Measurements from ENCODE around the gene DGCR8. TPM values are rescaled to one million over a fixed set of nuclear protein-coding genes. Genes with fewer than 3 reads are reported as not detected.

Gene DGCR8
- total RNA-seq, 1 donor from 2014 or later: 29.0 TPM

DNA sequence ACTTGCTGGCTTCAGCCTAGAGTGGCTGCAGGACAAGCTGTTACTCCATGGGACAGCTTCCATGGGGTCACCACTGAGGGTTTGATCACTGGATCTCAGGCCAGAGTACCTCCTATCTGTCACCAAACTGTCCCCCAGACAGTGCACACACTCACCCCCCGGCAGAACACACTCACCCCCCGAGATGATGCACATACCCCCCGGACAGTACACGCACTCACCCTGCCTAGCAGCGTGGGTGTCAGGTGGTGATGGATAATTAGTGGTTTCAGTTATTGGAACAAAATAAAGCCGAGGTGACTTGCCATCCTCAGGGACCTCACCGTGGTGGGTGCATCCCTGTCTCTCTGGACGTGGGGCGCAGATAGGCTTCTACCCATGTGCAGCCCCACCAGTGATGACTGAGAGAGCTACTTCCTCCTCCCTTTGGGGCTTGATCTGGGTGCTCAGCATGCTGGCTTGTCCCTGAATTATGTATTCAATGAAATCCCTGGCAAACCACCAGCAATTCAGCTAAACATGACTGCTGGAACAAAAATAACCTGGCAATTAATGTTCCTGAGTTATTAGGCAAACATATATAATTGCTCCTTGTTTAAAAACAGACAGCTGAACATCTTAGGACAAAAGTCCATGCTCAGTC, 40.2 kb upstream of the DGCR8 start:
- H3K36me3 ChIP-seq (ENCODE audit: insufficient read depth, low read length): no peaks in the 10 kb centered on the region
- H3K9me3 ChIP-seq (ENCODE audit: insufficient read depth, low read depth, low read length): no peaks in the 10 kb centered on the region
- H3K4me2 ChIP-seq (ENCODE audit: low read length): no peak overlapping the region
- no peak overlapping the region for H3K9ac ChIP-seq (ENCODE audit: low read length)
- Mint-ChIP-seq H3K36me3 (ENCODE audit: low read depth, unreplicated experiment) (peaks cover 28% of the 10 kb centered on the region), H3K27me3 (ENCODE audit: low read depth, unreplicated experiment) (no peaks in the 10 kb centered on the region), H3K4me3 (ENCODE audit: unreplicated experiment) (no peak overlapping the region), H3K9me3 (ENCODE audit: unreplicated experiment) (no peaks in the 10 kb centered on the region), H3K27ac (ENCODE audit: unreplicated experiment) (no peak overlapping the region), H3K4me1 (ENCODE audit: low read depth, unreplicated experiment) (no peaks in the 10 kb centered on the region)
- no peak for DNase-seq (ENCODE audit: low read depth)
- H3K79me2 ChIP-seq (ENCODE audit: insufficient read depth, low read length): no peaks in the 10 kb centered on the region
- H3K4me1 ChIP-seq (ENCODE audit: insufficient read depth, low read length): no peaks in the 10 kb centered on the region
- no peak overlapping the region for H3K27ac ChIP-seq (ENCODE audit: low read depth, low read length)
- TF ChIP-seq EZH2 (IDR thresholded peaks at IDR 0.05; ENCODE audit: insufficient read depth, low read length): no peak
- TF ChIP-seq, protein P1, sequence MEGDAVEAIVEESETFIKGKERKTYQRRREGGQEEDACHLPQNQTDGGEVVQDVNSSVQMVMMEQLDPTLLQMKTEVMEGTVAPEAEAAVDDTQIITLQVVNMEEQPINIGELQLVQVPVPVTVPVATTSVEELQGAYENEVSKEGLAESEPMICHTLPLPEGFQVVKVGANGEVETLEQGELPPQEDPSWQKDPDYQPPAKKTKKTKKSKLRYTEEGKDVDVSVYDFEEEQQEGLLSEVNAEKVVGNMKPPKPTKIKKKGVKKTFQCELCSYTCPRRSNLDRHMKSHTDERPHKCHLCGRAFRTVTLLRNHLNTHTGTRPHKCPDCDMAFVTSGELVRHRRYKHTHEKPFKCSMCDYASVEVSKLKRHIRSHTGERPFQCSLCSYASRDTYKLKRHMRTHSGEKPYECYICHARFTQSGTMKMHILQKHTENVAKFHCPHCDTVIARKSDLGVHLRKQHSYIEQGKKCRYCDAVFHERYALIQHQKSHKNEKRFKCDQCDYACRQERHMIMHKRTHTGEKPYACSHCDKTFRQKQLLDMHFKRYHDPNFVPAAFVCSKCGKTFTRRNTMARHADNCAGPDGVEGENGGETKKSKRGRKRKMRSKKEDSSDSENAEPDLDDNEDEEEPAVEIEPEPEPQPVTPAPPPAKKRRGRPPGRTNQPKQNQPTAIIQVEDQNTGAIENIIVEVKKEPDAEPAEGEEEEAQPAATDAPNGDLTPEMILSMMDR (IDR thresholded peaks at IDR 0.05; ENCODE audit: insufficient read depth, low read depth, low read length): no peak
- H3K4me3 ChIP-seq (ENCODE audit: insufficient read depth, low read depth, low read length): no peak overlapping the region
- H2AFZ ChIP-seq (ENCODE audit: low read depth, low read length): no peak overlapping the region
- no peaks in the 10 kb centered on the region for H3K27me3 ChIP-seq (ENCODE audit: insufficient read depth, low read length)
- no peak for FAIRE-seq
- peaks cover 33% of the 10 kb centered on the region for H4K20me1 ChIP-seq (ENCODE audit: insufficient read depth, low read length)

DNA sequence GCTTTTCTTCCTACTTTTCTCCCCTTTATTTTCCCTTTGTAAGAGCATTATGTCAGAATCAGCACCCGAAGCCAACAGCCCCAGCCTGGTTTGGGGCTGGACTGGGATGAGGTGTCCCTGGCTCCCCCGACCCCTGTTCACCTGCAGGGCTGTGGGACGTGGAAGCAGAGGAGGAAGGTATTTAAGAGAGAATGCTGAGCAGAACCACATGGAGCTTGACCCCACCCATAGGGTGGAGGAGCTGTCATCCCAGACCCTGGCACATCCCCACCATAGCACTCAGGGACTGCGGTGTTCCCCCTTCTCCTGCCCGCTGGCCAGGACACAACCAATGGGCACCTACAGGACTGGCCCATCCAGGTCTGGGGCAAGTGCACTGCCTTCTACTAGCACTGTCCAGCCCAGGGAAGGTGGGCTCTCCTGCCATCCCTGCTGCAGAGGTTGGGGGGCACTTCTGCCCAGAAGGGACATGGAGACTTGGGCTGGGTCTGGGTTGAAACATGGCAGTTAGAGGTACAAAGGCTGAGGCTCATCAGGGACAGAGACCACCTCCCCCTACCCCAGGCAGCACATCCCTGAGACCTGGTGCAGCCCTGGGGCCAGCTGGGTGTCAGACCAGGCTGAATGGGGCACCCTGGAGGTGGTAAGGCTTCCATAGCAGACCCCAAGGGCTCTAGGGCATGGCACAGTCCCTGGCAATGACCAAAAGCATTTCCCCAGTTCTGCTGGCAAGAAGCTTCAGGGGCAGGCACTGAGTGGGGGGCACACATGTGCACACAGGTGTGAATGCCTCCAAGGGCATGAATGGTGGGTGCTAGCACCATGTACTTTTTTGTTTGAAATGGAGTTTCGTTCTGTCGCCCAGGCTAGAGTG, 39.5 kb upstream of the DGCR8 start:
- no peaks in the 10 kb centered on the region for H3K9me3 Mint-ChIP-seq (ENCODE audit: unreplicated experiment)
- Histone ChIP-seq H3K9me3 (ENCODE audit: insufficient read depth, low read depth, low read length) (no peaks in the 10 kb centered on the region), H3K36me3 (ENCODE audit: insufficient read depth, low read length) (no peaks in the 10 kb centered on the region), H3K27ac (ENCODE audit: low read depth, low read length) (no peak overlapping the region), H3K27me3 (ENCODE audit: insufficient read depth, low read length) (no peaks in the 10 kb centered on the region), H2AFZ (ENCODE audit: low read depth, low read length) (no peak overlapping the region), H3K4me2 (ENCODE audit: low read length) (no peak overlapping the region), H3K4me1 (ENCODE audit: insufficient read depth, low read length) (no peaks in the 10 kb centered on the region), H4K20me1 (ENCODE audit: insufficient read depth, low read length) (peaks cover 26% of the 10 kb centered on the region), H3K79me2 (ENCODE audit: insufficient read depth, low read length) (no peaks in the 10 kb centered on the region), H3K4me3 (ENCODE audit: insufficient read depth, low read depth, low read length) (no peak overlapping the region), H3K9ac (ENCODE audit: low read length) (no peak overlapping the region)
- DNase-seq (ENCODE audit: low read depth) (no peak), FAIRE-seq (no peak)
- H3K27ac Mint-ChIP-seq (ENCODE audit: unreplicated experiment): no peak overlapping the region
- TF ChIP-seq, protein P1 (IDR thresholded peaks at IDR 0.05; ENCODE audit: insufficient read depth, low read depth, low read length): no peak
- no peak for TF ChIP-seq EZH2 (IDR thresholded peaks at IDR 0.05; ENCODE audit: insufficient read depth, low read length)
- H3K27me3 Mint-ChIP-seq (ENCODE audit: low read depth, unreplicated experiment): no peaks in the 10 kb centered on the region
- peaks cover 27% of the 10 kb centered on the region for H3K36me3 Mint-ChIP-seq (ENCODE audit: low read depth, unreplicated experiment)
- no peaks in the 10 kb centered on the region for H3K4me1 Mint-ChIP-seq (ENCODE audit: low read depth, unreplicated experiment)
- H3K4me3 Mint-ChIP-seq (ENCODE audit: unreplicated experiment): no peak overlapping the region

Data from astrocyte (in vitro differentiated cells and primary cell).